Measurements from ENCODE around the gene PLEK. TPM values are rescaled to one million over a fixed set of nuclear protein-coding genes. Genes with fewer than 3 reads are reported as not detected.
"Not testable (repeated sequence)": the region's sequence is repeated elsewhere in the genome, so short reads cannot be mapped to it uniquely, and the experiment has no call there.

The PLEK gene
- total and polyA plus RNA-seq, 10 of the 15 experiments (the other 5 are each of a cell fraction or from before 2014, with no cell fraction given) = 229 to 804 (median 362) TPM

- 0 out of 2 replicates have a peak, but pooled peaks have one; percentile 25 for TF ChIP-seq POLR2AphosphoS5 (IDR thresholded peaks at IDR 0.05; ENCODE audit: low read length)
- peak; percentile 52; the same call in 1 of the 2 replicates for TF ChIP-seq MLLT1 (IDR thresholded peaks at IDR 0.05)
- peak; percentile 52; the same call in 1 of the 2 replicates for TF ChIP-seq HDGF (IDR thresholded peaks at IDR 0.05)
- SMC1A ChIA-PET (ENCODE audit: uncharacterized antibody, unreplicated experiment) = interaction anchor here (0.6 to 15.8 kb wide), 13 partner anchors 10 to 63 kb away, joined by 3 to 259 read pairs (median 4); partner anchors contain the start of gene PLEK
- DNase-seq (ENCODE audit: low read depth, low spot score); H4K20me1 ChIP-seq (ENCODE audit: control insufficient read depth, insufficient read depth); ATAC-seq; BruUV-seq (replicated peaks); H3K9me3 ChIP-seq (replicated peaks; ENCODE audit: control insufficient read depth, insufficient read depth, low read length); H3K27me3 ChIP-seq (replicated peaks in 1 of 2; ENCODE audit: control insufficient read depth in 2 of 2, insufficient read depth in 2 of 2, low read length in 1 of 2); H2AFZ ChIP-seq (ENCODE audit: control insufficient read depth, low read depth, low read length); FAIRE-seq: not testable (repeated sequence)
- peaks cover 26 to 42% of the 10 kb centered on the region in 2 experiments for H3K36me3 ChIP-seq (ENCODE audit: control insufficient read depth in 2 of 2, insufficient read depth in 2 of 2, low read length in 1 of 2)
- intact Hi-C loops (cut with micrococcal nuclease; ENCODE audit: unreplicated experiment) (loop anchor here (10.0 kb wide), 1 partner anchor 1266 kb away; the partner anchor contains the start of gene AAK1), in situ Hi-C loops (cut with MboI) (loop anchor here (25.0 kb wide), 1 partner anchor 1734 kb away; no protein-coding TSS in a partner anchor)
- RAD21 ChIA-PET (ENCODE audit: unreplicated experiment) = interaction anchor here (0.5 to 14.3 kb wide), 13 partner anchors 8 to 88 kb away, joined by 3 to 211 read pairs (median 4); partner anchors contain the start of genes APLF, FBXO48 and PLEK
- 34% methylated on average over 6 of the region's 6 CpGs for WGBS (ENCODE audit: insufficient coverage, insufficient replicate concordance, low lambda C conversion rate, missing lambda C conversion rate)
- H3K79me2 ChIP-seq (ENCODE audit: control insufficient read depth, insufficient read depth, low read length) = peaks cover 96% of the 10 kb centered on the region
- peak overlapping the region; percentile 17 for H3K9ac ChIP-seq (ENCODE audit: control insufficient read depth, insufficient read depth, low read length)
- H3K4me1 ChIP-seq (ENCODE audit: control insufficient read depth, insufficient read depth, low read length) = peaks cover 67% of the 10 kb centered on the region
- CTCF ChIA-PET = interaction anchor here (0.6 to 1.7 kb wide), 5 partner anchors 8 to 62 kb away, joined by 3 to 15 read pairs (median 6); no protein-coding TSS in a partner anchor
- POLR2A ChIA-PET = interaction anchor here (0.7 to 2.1 kb wide), 9 partner anchors 10 to 62 kb away, joined by 3 to 11 read pairs (median 4); partner anchors contain the start of gene PLEK
- peak overlapping the region; percentile 74 for H3K4me2 ChIP-seq (ENCODE audit: control insufficient read depth, insufficient read depth)
- peak overlapping the region; percentile 80 for H3K27ac ChIP-seq (ENCODE audit: control insufficient read depth, insufficient read depth)
- H3K4me3 ChIP-seq = peak overlapping the region; percentile 45; the same call in 1 of the 2 replicates
Observed at GRCh38 chr2:68378779-68379178, 13.7 kb downstream of the PLEK start.

All from GM12878 (cell line).